Measurements from ENCODE around the gene ZMYND19. TPM values are rescaled to one million over a fixed set of nuclear protein-coding genes. Genes with fewer than 3 reads are reported as not detected.

ZMYND19 gene
- total and polyA plus RNA-seq, 2 of the 8 experiments (the other 6 are each of a cell fraction or from before 2014, with no cell fraction given), result 42.4 to 58.7 TPM

DNA sequence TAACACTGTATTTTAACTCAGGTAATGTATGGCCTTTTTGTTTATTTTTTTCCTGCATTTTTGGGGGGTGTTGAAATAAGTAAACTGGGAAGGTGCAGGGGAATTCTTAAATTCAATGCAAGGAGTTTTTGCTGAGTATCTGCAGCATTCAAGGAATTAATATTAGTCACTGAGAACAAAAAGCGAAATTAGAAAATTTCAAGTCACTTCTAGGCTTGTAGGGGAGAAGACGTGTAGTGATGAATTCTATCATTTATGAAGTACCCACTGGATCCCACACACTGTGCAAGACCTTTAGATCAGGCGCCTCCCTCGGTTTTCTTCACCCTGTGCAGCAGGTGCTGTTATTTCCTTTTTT lies 29.7 kb upstream of the ZMYND19 start:
- Histone ChIP-seq H4K91ac (replicated peaks; ENCODE audit: insufficient read length, low read length) (no peak overlapping the region), H3K79me2 (ENCODE audit: control insufficient read depth in 1 of 2, insufficient read depth in 2 of 2, low read length in 2 of 2) (peaks cover 45 to 74% of the 10 kb centered on the region in 2 experiments), H3K79me1 (ENCODE audit: low read depth, low read length) (peaks cover 13% of the 10 kb centered on the region), H3K9ac (replicated peaks in 1 of 4; ENCODE audit: extremely low read depth in 1 of 4, low read depth in 3 of 4, low read length in 3 of 4) (peak overlapping the region in 2 of 4 experiments; percentile 81 to 85; a peak in 3 of 7 replicates), H3K14ac (ENCODE audit: insufficient read length) (no peak overlapping the region), H2BK120ac (replicated peaks; ENCODE audit: low read depth, low read length) (no peak overlapping the region), H3K4me3 (ENCODE audit: extremely low read depth in 1 of 4, insufficient read depth in 2 of 4, low read depth in 3 of 4, low read length in 4 of 4) (peak overlapping the region; percentile 83 to 99 (median 92)), H4K20me1 (replicated peaks in 1 of 2; ENCODE audit: control insufficient read depth in 1 of 2, insufficient read depth in 2 of 2, low read length in 2 of 2) (peaks cover 4 to 24% of the 10 kb centered on the region in 2 experiments), H4K8ac (ENCODE audit: extremely low read depth, insufficient read depth, low read length) (no peak overlapping the region), H3K36me3 (ENCODE audit: control insufficient read depth in 2 of 4, insufficient read depth in 4 of 4, low read length in 3 of 4) (peaks cover 5 to 16% (median 9%) of the 10 kb centered on the region in 4 experiments; a peak in 6 of 8 replicates), H4K5ac (ENCODE audit: insufficient read length, low read depth, low read length) (no peak overlapping the region), H3K56ac (replicated peaks; ENCODE audit: insufficient read length, low read depth, low read length) (no peak overlapping the region), H3K27ac (ENCODE audit: low read depth, low read length) (no peak overlapping the region), H3K9me3 (ENCODE audit: insufficient read depth in 2 of 2, low read depth in 1 of 2, low read length in 1 of 2) (no peaks in the 10 kb centered on the region), H3K18ac (ENCODE audit: extremely low read depth, low read length) (no peak overlapping the region), H3K23me2 (ENCODE audit: low read depth, low read length) (peaks cover 4% of the 10 kb centered on the region; the same call in 1 of the 2 replicates), H3K4me1 (replicated peaks in 1 of 4; ENCODE audit: control insufficient read depth in 3 of 4, insufficient read depth in 4 of 4, low read length in 3 of 4) (peaks cover 0 to 12% (median 6%) of the 10 kb centered on the region in 4 experiments; a peak in 6 of 7 replicates), H3K4ac (replicated peaks; ENCODE audit: insufficient read length, low read depth, low read length) (no peak overlapping the region), H3K23ac (ENCODE audit: insufficient read length) (no peak overlapping the region), H2AK5ac (ENCODE audit: low read depth, low read length) (no peak overlapping the region), H2BK15ac (ENCODE audit: low read length) (no peak overlapping the region), H2BK20ac (ENCODE audit: low read length) (no peak overlapping the region), H2AFZ (ENCODE audit: low read length) (no peak overlapping the region), H2BK12ac (ENCODE audit: low read depth, low read length) (no peak overlapping the region), H2BK5ac (ENCODE audit: low read depth, low read length) (no peak overlapping the region), H3K4me2 (ENCODE audit: insufficient read depth in 1 of 2, low read depth in 2 of 2, low read length in 2 of 2) (peak overlapping the region; percentile 89 to 97), H3K27me3 (replicated peaks in 1 of 4; ENCODE audit: control insufficient read depth in 3 of 4, extremely low read depth in 1 of 4, insufficient read depth in 3 of 4, low read length in 3 of 4) (no peaks in the 10 kb centered on the region)
- DNase-seq (ENCODE audit: low read depth in 1 of 2, low spot score in 2 of 2), result no peak
- WGBS, 2 experiments (ENCODE audit: extremely low coverage in 1 of 2, insufficient coverage in 1 of 2, insufficient read length in 1 of 2, insufficient replicate concordance in 2 of 2, low coverage in 1 of 2, low lambda C conversion rate in 2 of 2, missing lambda C conversion rate in 1 of 2), result 76% methylated on average over 4 of the region's 4 CpGs; no CpG with 5 or more reads in 1 of the 2 experiments
- ChIA-PET POLR2A (ENCODE audit: partially characterized antibody) (interaction anchor here (1.3 to 3.5 kb wide), 9 partner anchors 11 to 169 kb away, joined by 5 to 25 read pairs (median 14); partner anchors contain the start of genes ARRDC1, DPH7 and ZMYND19), CTCF (ENCODE audit: partially characterized antibody) (interaction anchor here (1.2 to 2.8 kb wide), 6 partner anchors 17 to 75 kb away, joined by 4 to 15 read pairs (median 5); no protein-coding TSS in a partner anchor)
- no peak for FAIRE-seq
- no peak for TF ChIP-seq FOSL1 (IDR thresholded peaks at IDR 0.05; ENCODE audit: insufficient read depth, low read depth, low read length)
- TF ChIP-seq CHD2 (IDR thresholded peaks at IDR 0.05; ENCODE audit: low read length), result no peak
- no peak for TF ChIP-seq SP4 (IDR thresholded peaks at IDR 0.05; ENCODE audit: low read length)
- TF ChIP-seq, protein P1, sequence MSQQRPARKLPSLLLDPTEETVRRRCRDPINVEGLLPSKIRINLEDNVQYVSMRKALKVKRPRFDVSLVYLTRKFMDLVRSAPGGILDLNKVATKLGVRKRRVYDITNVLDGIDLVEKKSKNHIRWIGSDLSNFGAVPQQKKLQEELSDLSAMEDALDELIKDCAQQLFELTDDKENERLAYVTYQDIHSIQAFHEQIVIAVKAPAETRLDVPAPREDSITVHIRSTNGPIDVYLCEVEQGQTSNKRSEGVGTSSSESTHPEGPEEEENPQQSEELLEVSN (IDR thresholded peaks at IDR 0.05), result no peak
- TF ChIP-seq MAFK (IDR thresholded peaks at IDR 0.05; ENCODE audit: low read depth, low read length), result no peak
- TF ChIP-seq, protein P2, sequence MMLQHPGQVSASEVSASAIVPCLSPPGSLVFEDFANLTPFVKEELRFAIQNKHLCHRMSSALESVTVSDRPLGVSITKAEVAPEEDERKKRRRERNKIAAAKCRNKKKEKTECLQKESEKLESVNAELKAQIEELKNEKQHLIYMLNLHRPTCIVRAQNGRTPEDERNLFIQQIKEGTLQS (IDR thresholded peaks at IDR 0.05; ENCODE audit: insufficient read depth, low read depth, low read length), result no peak
- TF ChIP-seq TBP (IDR thresholded peaks at IDR 0.05; ENCODE audit: low read depth, low read length), result no peak
- TF ChIP-seq CTBP2 (IDR thresholded peaks at IDR 0.05; ENCODE audit: borderline replicate concordance, insufficient read depth, insufficient read length, low read length), result no peak
- no peak for TF ChIP-seq SP1 (IDR thresholded peaks at IDR 0.05; ENCODE audit: low read depth, low read length)
- no peak for TF ChIP-seq EGR1 (IDR thresholded peaks at IDR 0.05; ENCODE audit: borderline replicate concordance, low read depth, low read length)
- TF ChIP-seq GABPA (IDR thresholded peaks at IDR 0.05; ENCODE audit: borderline replicate concordance, insufficient read depth, low read length), result no peak
- no peak for TF ChIP-seq CBX5 (IDR thresholded peaks at IDR 0.05; ENCODE audit: low read depth, low read length)
- TF ChIP-seq PHF8 (conservative IDR thresholded peaks at IDR 0.05; ENCODE audit: low read depth, low read length), result no peak

All from H1 (cell line).